Left ventricle myocardium inferior (tissue), 1 donor: ENCODE results near the gene GMCL2. TPM values are rescaled to one million over a fixed set of nuclear protein-coding genes. Genes with fewer than 3 reads are reported as not detected.

Source experiments
- DNase-seq: peaks from one replicate; pipeline ENCODE4 v3.0.0-alpha.2; 2020
- H3K27ac ChIP-seq: fragments of 200-600 bp; replicated peaks from 2 replicates; pipeline ENCODE4 v1.8.0; 2021
- H3K27me3 ChIP-seq: fragments of 200-600 bp; 2 replicates; pipeline ENCODE4 v1.8.0; 2021; ENCODE audit warnings: low read depth
- H3K36me3 ChIP-seq: fragments of 200-600 bp; 2 replicates; pipeline ENCODE4 v1.8.0; 2021
- H3K4me1 ChIP-seq: fragments of 200-600 bp; 2 replicates; pipeline ENCODE4 v1.8.0; 2021
- H3K4me3 ChIP-seq: fragments of 200-600 bp; 2 replicates; pipeline ENCODE4 v1.8.0; 2021; ENCODE audit warnings: mild to moderate bottlenecking, moderate library complexity
- H3K9me3 ChIP-seq: fragments of 200-600 bp; replicated peaks from 2 replicates; pipeline ENCODE4 v1.8.0; 2021
- intact Hi-C: fragments of 100-400 bp; cut with micrococcal nuclease; formaldehyde crosslinking; loops from one replicate; pipeline ENCODE4 v1.11.0; 2022
- total RNA-seq: library from RNA; stranded (reverse); fragmentation: NEBNext Ultra II Directional; extraction: Animal tissue kit (Norgen Biotek cat#: 25700); gene quantifications from one replicate; pipeline ENCODE4 v1.2.1, GENCODE V29; 2021
- TF ChIP-seq, protein P1 (sequence below): fragments of 200-600 bp; IDR thresholded peaks from 2 replicates; pipeline ENCODE4 v1.8.0; 2021; ENCODE audit warnings: antibody characterized with exemption, mild to moderate bottlenecking, borderline replicate concordance
- donor health status: DM: no; HTN: yes; CAD: no; lungs with severe emphysema.

The GMCL2 gene
- total RNA-seq, 1 donor from 2014 or later, result not detected

GRCh38 chr5:178155065-178155464 lies 32.1 kb downstream of the GMCL2 start:
- intact Hi-C loops, result no loop called here
- H3K4me1 ChIP-seq, result peaks cover 34% of the 10 kb centered on the region

GRCh38 chr5:178153530-178154340 lies 33.4 kb downstream of the GMCL2 start, which contains the start of gene NHP2:
Gene NHP2 (minus strand): TSS chr5:178153885. CDS start chr5:178153817, 68 bp downstream.
- peak within 1 kb of the TSS; percentile 99 for H3K4me3 ChIP-seq
- peak; percentile 98 for DNase-seq
- intact Hi-C loops, result no loop called here
- H3K27me3 ChIP-seq, result no peaks in the 10 kb centered on the region
- TF ChIP-seq, protein P1, sequence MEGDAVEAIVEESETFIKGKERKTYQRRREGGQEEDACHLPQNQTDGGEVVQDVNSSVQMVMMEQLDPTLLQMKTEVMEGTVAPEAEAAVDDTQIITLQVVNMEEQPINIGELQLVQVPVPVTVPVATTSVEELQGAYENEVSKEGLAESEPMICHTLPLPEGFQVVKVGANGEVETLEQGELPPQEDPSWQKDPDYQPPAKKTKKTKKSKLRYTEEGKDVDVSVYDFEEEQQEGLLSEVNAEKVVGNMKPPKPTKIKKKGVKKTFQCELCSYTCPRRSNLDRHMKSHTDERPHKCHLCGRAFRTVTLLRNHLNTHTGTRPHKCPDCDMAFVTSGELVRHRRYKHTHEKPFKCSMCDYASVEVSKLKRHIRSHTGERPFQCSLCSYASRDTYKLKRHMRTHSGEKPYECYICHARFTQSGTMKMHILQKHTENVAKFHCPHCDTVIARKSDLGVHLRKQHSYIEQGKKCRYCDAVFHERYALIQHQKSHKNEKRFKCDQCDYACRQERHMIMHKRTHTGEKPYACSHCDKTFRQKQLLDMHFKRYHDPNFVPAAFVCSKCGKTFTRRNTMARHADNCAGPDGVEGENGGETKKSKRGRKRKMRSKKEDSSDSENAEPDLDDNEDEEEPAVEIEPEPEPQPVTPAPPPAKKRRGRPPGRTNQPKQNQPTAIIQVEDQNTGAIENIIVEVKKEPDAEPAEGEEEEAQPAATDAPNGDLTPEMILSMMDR, result no peak
- H3K36me3 ChIP-seq, result peaks cover 25% of the 10 kb centered on the region
- H3K4me1 ChIP-seq, result peaks cover 34% of the 10 kb centered on the region
- H3K27ac ChIP-seq, result peak within 1 kb of the TSS; percentile 82
- H3K9me3 ChIP-seq, result no peaks in the 10 kb centered on the region

More at GRCh38 chr5:178155065-178155464, 32.1 kb downstream of the GMCL2 start:
- H3K4me3 ChIP-seq, result no peak overlapping the region
- H3K9me3 ChIP-seq, result no peaks in the 10 kb centered on the region
- no peak for DNase-seq
- TF ChIP-seq, protein P1, result no peak
- no peak overlapping the region for H3K27ac ChIP-seq
- H3K36me3 ChIP-seq, result peaks cover 12% of the 10 kb centered on the region
- H3K27me3 ChIP-seq, result no peaks in the 10 kb centered on the region

DNA sequence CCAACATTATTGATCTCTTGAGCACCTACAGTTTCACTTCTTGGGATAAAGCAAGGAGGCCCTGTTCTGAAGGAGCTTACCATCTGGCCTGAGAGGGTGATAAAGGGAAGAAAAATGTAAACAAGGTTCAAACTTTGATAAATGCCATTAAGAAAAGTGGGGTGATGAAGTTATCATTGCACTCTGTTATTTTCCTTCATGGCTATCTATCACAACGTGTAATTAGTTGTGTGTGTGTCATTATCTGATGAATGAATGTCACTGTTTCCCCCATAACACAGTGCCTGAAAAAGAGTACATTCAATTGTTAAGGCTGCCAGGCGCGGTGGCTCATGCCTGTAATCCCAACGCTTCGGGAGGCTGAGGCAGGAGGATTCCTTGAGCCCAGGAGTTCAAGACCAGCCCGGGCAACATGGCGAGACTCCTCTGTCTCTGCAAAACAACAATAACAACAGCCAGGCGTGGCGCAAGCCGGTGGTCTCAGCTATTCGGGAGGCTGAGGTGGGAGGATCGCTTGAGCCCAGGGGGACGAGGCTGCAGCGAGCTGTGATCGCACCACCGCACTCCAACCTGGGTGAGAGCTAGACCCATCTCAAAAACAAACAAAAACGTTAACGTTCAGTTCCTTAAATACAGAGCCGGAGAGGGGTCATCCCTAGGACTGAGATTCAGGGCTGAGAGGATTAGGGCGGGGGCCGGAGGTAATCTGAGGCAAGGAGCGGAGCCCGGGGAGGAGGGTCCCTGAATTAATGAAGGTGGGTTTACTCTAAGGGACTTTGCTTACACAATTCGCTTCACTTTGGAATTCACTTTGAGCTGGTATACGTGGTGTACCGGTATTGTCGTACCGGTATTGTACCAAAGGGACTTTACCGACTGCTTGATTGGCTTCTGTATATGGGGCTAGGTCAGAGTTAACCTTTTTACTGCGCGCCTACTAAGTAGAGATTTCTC lies 34.4 kb downstream of the GMCL2 start:
- no peak for DNase-seq
- TF ChIP-seq, protein P1, result no peak
- Histone ChIP-seq H3K36me3 (peaks cover 35% of the 10 kb centered on the region), H3K27ac (peak overlapping the region; percentile 82), H3K9me3 (no peaks in the 10 kb centered on the region), H3K27me3 (no peaks in the 10 kb centered on the region), H3K4me3 (peak overlapping the region; percentile 99), H3K4me1 (peaks cover 34% of the 10 kb centered on the region)
- intact Hi-C loops, result no loop called here

- TF ChIP-seq, protein P1, result no peak
- H3K4me1 ChIP-seq, result peaks cover 34% of the 10 kb centered on the region
- no peak for DNase-seq
- intact Hi-C loops, result no loop called here
- H3K36me3 ChIP-seq, result peaks cover 51% of the 10 kb centered on the region
- H3K9me3 ChIP-seq, result no peaks in the 10 kb centered on the region
- peak overlapping the region; percentile 24 for H3K27ac ChIP-seq
- no peak overlapping the region for H3K4me3 ChIP-seq
- no peaks in the 10 kb centered on the region for H3K27me3 ChIP-seq
These were observed 36.0 kb downstream of the GMCL2 start for GRCh38 chr5:178150977-178151734.
